ENCODE data around the gene PSMC2. TPM values are rescaled to one million over a fixed set of nuclear protein-coding genes. Genes with fewer than 3 reads are reported as not detected.

PSMC2 gene
- polyA plus RNA-seq, 1 experiment, result 266 TPM

DNA sequence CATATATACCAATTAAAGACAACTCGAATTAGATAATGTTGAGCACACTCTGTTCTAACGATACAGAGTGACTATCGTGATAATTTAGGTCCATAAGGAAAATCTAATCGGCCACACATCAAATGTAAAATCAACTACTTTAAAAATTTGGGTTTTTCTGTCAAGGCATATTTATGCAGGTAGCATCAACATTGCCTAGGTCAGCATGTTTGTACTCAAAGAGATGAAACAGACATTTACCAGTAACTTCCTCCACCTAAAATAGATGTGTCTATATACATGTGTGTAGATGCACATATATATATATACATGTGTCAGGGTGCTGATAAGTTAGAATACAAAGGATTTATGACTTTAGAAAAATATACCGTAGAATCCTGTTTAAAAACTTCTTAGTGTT is 22.0 kb downstream of the PSMC2 start:
- Histone ChIP-seq H3K27me3 (ENCODE audit: control insufficient read depth, insufficient read depth, low read length) (no peaks in the 10 kb centered on the region), H3K27ac (ENCODE audit: low read depth, low read length) (no peak overlapping the region), H3K9me3 (ENCODE audit: control insufficient read depth, insufficient read depth, low read length) (no peaks in the 10 kb centered on the region), H3K4me3 (ENCODE audit: low read depth, low read length) (no peak overlapping the region)
- TF ChIP-seq, protein P1, sequence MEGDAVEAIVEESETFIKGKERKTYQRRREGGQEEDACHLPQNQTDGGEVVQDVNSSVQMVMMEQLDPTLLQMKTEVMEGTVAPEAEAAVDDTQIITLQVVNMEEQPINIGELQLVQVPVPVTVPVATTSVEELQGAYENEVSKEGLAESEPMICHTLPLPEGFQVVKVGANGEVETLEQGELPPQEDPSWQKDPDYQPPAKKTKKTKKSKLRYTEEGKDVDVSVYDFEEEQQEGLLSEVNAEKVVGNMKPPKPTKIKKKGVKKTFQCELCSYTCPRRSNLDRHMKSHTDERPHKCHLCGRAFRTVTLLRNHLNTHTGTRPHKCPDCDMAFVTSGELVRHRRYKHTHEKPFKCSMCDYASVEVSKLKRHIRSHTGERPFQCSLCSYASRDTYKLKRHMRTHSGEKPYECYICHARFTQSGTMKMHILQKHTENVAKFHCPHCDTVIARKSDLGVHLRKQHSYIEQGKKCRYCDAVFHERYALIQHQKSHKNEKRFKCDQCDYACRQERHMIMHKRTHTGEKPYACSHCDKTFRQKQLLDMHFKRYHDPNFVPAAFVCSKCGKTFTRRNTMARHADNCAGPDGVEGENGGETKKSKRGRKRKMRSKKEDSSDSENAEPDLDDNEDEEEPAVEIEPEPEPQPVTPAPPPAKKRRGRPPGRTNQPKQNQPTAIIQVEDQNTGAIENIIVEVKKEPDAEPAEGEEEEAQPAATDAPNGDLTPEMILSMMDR (IDR thresholded peaks at IDR 0.05; ENCODE audit: low read depth, low read length), result no peak
- CTCF ChIA-PET, result no interaction called here
- DNase-seq (ENCODE audit: low read depth, low spot score), result no peak
- POLR2A ChIA-PET, result no interaction called here

DNA sequence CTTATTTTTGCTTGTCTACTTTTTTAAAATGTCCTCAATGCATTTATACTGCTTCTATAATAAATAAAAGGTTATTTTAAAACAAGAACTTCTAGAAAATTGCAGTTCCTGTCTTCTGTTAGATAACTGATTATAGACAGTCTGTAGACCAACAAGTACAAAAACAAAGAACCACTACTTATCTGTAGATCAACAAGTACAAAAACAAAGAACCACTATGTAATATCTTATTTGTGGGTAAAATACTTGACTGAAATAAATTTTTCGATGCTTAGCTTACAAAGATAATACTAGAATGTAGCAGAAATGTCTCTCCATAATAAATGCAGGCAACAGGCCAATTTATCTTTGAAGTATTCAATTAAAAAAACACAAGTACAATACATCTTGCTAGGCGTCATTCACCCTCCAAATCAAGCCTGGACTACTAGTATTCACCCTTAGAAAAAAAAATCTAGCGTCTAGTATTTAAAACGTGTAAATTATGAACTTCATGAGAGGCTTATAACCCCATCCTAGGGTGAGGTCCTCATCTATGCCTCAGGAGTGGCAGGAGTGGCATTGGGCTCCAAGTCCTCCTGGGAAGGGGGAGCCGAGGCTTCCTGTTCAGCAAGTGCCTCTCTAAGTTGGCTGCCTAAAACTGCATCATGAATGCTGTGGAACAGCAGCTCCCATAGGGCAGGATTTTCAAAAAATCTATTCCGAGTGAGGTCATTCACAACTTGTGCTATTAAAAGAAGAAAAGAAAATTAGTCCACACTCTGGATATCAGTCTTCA is 26.6 kb downstream of the PSMC2 start:
- TF ChIP-seq, protein P1 (IDR thresholded peaks at IDR 0.05; ENCODE audit: low read depth, low read length), result no peak
- Histone ChIP-seq H3K27me3 (ENCODE audit: control insufficient read depth, insufficient read depth, low read length) (no peaks in the 10 kb centered on the region), H3K27ac (ENCODE audit: low read depth, low read length) (no peak overlapping the region), H3K4me3 (ENCODE audit: low read depth, low read length) (no peak overlapping the region), H3K9me3 (ENCODE audit: control insufficient read depth, insufficient read depth, low read length) (no peaks in the 10 kb centered on the region)
- no peak for DNase-seq (ENCODE audit: low read depth, low spot score)
- ChIA-PET CTCF (no interaction called here), POLR2A (no interaction called here)

DNA sequence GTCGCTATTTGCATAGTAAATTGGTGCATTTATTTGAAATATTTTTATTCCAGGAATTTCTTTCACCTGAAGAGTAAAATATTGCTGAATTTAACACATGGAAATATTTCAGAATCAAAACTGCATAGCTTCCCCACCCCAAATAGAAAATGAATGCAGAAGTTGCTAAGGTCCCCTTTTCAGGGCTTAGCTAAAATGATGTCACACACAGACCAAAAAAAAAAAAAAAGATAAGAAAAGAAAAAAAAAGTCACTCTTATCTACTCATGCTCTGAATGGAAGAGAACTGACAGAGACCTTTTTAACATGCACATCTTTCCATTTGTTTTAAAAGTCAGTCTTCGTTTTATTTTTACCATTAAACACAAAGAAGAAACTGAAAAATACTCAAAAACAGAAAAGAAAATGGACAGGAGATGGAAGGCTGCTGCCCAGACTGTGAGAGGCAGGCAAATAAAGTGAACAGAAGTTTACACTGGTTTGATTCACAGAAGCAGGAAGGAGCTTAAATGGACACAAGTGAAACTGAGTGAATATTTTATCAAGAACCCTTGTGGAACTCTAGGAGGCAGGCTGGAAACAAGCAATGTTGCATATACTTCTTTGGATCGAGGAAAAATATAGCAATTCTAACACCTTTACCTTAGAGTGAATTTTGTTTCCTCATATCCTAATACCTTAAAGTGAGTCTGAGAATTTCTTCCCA is 32.0 kb downstream of the PSMC2 start:
- CTCF ChIA-PET, result interaction anchor here (0.7 kb wide), 1 partner anchor 28 kb away, joined by 3 read pairs; no protein-coding TSS in a partner anchor

DNA sequence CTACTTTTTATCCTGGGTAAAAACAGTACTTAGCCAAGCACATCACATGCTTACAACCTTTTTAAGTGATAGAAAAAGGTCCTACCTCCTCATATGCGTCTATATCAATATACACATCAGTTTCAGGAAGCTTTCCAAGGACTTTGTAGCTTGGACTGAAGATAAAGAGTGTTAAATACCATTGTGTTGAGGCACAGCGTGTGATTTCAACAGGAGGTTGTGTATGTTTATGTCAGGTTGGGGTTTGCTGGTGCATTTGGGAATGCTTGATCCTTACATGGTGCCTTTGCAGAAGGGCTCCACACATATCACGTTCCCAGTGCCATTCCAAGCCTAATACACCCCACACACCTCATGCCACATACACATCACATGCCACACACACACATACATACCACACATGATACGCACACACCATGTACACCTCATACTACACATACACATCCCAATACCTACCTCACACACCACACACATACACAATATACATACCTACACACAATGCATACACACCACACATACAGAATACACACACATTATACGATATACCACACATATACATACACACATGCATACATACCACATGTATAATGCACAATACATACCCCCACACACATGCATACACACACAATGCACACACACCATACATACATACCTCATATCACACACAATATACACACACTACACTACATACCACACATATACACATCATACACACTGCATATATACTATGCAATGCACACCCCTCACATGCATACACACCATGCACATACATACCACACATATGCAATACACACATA is 33.1 kb downstream of the PSMC2 start:
- peak; percentile 11 for DNase-seq (ENCODE audit: low read depth, low spot score)
- ChIA-PET CTCF (interaction anchor here (0.7 kb wide), 1 partner anchor 26 kb away, joined by 3 read pairs; no protein-coding TSS in a partner anchor), POLR2A (no interaction called here)
- Histone ChIP-seq H3K4me3 (ENCODE audit: low read depth, low read length) (no peak overlapping the region), H3K27ac (ENCODE audit: low read depth, low read length) (no peak overlapping the region), H3K9me3 (ENCODE audit: control insufficient read depth, insufficient read depth, low read length) (no peaks in the 10 kb centered on the region), H3K27me3 (ENCODE audit: control insufficient read depth, insufficient read depth, low read length) (no peaks in the 10 kb centered on the region)
- TF ChIP-seq, protein P1 (IDR thresholded peaks at IDR 0.05; ENCODE audit: low read depth, low read length), result no peak

More for the DNA sequence above, 32.0 kb downstream of the PSMC2 start:
- no peak for DNase-seq (ENCODE audit: low read depth, low spot score)
- Histone ChIP-seq H3K27ac (ENCODE audit: low read depth, low read length) (no peak overlapping the region), H3K27me3 (ENCODE audit: control insufficient read depth, insufficient read depth, low read length) (no peaks in the 10 kb centered on the region), H3K4me3 (ENCODE audit: low read depth, low read length) (no peak overlapping the region), H3K9me3 (ENCODE audit: control insufficient read depth, insufficient read depth, low read length) (no peaks in the 10 kb centered on the region)
- POLR2A ChIA-PET, result no interaction called here
- TF ChIP-seq, protein P1 (IDR thresholded peaks at IDR 0.05; ENCODE audit: low read depth, low read length), result no peak

Data from AG04450 (cell line).